GM19043 (cell line): ENCODE data around the gene FHIP1A.

Experiments used
- ATAC-seq: cut with Tn5 transposase; IDR thresholded peaks from one replicate; pipeline ENCODE4 v1.9.1; 2021; ENCODE audit warnings: low read depth; ENCODE audit not compliant: unreplicated experiment

The FHIP1A gene

GRCh38 chr4:151454513-151454912 is 45.5 kb downstream of the FHIP1A start:
- no peak for ATAC-seq

- ATAC-seq, result no peak
Observed at GRCh38 chr4:151455212-151455611, 46.2 kb downstream of the FHIP1A start.

GRCh38 chr4:151458148-151458547 is 49.2 kb downstream of the FHIP1A start:
- ATAC-seq, result no peak
